Skeletal muscle cell (primary cell): ENCODE data around the gene C9orf50.
"Not testable (repeated sequence)": the region's sequence is repeated elsewhere in the genome, so short reads cannot be mapped to it uniquely, and the experiment has no call there.

Source experiments
- DNase-seq: peaks from one replicate; pipeline ENCODE4 v3.0.0-alpha.2; 2010; ENCODE audit warnings: low read depth
- H3K4me3 ChIP-seq: 2 replicates; pipeline ENCODE4 v1.5.1; 2011; ENCODE audit warnings: low read depth, mild to moderate bottlenecking, control low read depth, low read length, moderate library complexity

The C9orf50 gene, protein sequence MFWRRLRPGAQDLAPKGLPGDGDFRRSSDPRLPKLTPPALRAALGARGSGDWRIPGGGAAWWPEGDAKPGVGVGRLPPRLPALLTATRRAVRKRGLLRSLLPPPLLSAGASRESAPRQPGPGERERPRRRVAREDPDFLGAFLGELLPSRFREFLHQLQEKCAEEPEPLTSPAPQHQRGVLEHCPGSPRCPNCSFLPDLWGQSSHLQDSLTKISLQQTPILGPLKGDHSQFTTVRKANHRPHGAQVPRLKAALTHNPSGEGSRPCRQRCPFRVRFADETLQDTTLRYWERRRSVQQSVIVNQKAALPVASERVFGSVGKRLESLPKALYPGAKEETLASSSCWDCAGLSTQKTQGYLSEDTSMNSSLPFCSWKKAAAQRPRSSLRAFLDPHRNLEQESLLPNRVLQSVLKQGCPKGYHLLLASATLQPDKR

DNA sequence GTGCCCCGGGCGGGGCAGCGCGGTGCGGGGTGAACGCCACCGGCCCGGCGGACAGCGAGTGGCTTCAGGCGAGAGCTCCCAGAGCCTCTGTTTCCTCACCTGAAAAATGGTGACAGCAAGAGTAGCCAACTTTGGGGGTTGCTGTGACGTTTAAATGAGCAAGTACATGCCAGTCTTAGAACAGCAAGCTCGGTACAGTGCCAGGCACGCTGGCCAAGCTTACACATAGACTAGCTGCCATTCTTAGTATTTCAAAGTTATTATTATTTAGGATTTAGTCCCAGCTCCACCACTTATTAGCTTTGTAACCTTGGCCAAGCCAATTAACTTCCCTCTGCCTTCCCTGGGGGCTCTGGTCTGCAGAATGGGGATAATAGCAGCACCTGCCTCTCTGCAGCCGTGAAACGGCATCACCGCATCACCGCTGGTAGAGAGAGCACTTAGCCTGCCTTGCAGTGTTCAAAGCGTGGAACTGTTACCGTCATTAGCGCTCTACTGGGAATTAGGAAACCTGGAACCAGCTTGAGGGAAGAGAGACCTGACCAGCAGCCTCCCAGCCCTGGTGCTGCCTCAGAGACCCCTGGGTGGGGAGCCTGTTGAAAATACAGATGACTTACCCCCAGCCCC, at the start of gene C9orf50:
C9orf50 (minus strand) TSS at position 433 of the 627 bp plus-strand sequence. CDS start 527 bp downstream, outside the sequence.
- DNase-seq = no peak
- H3K4me3 ChIP-seq = peak within 1 kb of the TSS; percentile 49

DNA sequence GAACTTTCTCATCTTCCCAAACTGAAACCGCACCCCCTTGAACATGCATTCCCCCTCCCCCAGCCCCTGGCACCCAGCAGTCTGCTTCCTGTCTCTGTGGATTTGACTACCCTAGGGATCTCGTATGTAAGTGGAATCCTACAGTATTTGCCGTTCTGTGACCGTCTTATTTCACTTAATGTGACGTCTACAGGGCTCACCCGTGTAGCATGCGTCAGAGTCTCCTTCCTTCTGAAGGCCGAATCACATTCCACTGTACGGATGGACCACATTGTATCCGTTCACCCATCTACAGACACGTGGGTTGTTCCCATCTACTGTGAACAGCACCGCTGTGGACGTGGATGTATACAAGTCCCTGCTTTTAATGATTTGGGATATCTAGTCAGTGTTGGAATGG, 49.0 kb upstream of the C9orf50 start:
- no peak for DNase-seq
- H3K4me3 ChIP-seq = no peak overlapping the region

DNA sequence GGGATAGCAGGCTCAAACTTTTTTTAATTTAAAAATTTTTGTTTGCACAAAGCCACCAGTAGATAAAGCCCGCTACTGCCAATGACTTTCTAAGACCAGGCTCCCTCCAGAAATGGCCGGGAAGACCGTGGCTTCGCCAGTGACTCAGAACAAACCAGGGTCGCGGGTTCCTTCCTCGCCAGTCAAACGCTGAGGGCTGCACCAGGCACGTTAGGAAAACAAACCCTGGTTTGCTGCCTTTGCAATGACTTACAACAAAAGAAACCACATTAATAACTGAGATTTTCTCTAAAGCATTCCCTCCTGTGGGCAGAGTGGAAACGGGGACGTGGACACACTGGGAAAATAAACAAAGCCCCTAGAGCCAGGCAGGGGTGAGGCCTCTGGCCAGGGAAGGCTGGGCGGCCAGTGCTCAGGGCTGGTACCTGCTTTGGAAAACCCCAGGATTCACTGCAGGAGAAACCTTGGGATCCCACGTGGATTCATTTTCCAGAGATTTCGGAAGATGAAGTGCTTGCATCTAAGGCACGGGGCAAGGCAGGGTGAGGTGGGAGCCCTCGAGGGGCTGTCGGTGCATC, 48.3 kb upstream of the C9orf50 start:
- peak; percentile 27 for DNase-seq
- no peak overlapping the region for H3K4me3 ChIP-seq

DNA sequence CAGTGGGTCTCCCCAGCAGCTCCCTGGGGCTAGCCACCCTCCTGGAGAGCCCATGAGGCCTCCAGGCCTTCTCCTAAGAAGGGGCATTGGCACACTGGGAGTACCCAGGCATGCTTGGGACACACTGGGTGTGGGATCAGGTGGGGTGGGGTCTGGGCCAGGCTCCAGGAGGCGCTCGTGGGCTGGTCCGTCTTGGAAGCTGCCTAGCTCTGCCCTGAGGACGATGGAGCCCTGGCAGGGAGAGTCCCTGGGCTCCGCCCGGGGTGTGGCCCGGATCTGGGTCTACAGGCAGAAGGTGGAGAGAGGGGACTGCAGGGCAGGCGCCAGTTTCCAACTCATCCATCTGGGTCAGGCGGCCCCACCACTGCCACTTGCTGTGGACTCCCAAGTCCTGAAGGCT, 46.9 kb upstream of the C9orf50 start:
- no peak overlapping the region for H3K4me3 ChIP-seq
- DNase-seq = no peak

DNA sequence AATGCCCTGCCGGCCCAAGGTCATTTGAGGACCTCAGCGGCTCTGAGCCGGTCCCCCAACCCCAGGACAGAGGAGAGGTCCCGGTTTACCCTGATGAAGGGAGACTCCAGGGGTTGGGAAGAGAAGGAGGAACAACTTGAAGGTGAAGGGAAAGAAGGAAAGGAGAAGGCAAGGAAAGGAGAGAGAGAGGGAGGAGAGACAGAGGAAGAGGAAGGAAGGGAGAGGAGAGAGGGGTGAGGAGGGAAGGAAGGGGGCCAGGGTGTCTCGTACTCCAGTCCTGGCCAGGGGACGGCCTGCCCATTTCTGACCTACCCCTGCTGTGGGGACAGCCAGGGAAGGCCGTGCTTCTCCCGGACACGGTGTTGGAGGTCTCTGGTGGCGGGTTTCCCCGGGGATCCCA, 46.5 kb upstream of the C9orf50 start:
- H3K4me3 ChIP-seq = no peak overlapping the region
- DNase-seq = no peak

DNA sequence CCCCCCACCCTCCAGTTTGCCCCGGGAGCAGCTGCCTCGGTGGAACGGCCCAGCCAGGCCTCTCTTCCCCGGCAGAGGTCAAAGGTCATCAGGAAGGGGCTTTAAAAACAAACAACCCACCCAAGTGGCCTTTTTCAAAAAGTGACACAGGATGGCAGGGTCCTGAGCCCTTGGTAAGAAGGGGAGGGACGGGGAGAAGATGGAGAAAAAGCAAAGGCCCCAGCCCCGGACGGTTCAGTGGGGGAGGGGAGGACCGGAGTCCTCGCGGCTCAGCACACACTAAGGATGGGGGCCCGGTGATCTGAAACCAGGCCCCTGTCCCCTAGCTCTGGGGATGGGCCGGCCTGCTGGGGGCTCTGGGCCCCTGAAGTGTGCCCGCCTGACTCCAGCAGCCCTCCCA, 45.7 kb upstream of the C9orf50 start:
- H3K4me3 ChIP-seq = peak overlapping the region; percentile 24
- DNase-seq = no peak

DNA sequence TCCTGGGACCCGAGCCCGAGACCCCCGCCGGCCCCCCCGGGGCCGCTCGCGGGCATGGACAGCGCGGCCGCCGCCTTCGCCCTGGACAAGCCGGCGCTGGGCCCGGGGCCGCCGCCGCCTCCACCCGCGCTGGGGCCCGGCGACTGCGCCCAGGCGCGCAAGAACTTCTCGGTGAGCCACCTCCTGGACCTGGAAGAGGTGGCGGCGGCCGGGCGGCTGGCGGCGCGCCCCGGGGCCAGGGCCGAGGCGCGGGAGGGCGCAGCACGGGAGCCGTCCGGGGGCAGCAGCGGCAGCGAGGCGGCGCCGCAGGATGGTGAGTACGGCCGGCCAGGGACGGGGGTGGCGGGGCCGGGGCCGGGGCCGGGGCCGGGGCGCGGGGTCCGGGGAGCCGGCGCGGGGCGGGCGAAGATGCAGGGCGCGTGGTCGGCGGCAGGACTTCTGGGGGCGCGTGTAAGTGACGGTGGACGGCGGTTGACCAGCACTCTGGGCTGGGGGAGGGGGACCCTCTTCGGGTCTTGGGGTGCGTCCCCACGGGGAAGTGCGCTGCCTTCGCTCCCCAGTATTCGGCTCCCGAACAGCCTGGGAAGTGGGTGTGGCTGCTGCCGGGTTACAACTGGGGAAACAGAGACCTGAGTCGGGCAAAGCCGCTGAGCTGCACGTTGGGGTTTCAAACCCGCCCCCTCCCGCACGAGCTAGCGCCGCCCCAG, 45.1 kb upstream of the C9orf50 start:
- DNase-seq = no peak
- H3K4me3 ChIP-seq = peak overlapping the region; percentile 24

DNA sequence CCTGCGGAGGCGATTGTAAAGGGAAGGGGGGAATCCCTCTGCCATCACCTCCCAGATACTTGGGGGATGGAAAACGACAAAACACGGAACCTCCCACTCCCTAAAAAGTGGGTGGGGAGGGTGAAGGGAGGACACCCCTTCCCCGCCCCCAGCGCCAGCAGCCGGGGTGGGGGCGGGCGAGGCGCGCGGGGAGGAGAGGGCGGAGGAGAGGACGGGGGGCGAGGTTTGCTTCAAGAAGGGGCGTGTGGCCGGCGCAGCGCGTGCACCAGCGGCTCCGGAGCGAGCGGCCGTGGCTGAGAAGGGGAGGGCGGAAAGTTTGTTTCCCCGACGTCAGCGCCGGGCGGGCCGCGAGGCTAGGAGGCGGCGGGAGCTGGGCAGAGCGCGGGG, 44.5 kb upstream of the C9orf50 start, which contains the start of gene PRRX2:
PRRX2 (plus strand) TSS at position 259 of the 387 bp plus-strand sequence. CDS start 221 bp downstream, outside the sequence.
- no peak for DNase-seq
- H3K4me3 ChIP-seq = peak within 1 kb of the TSS; percentile 30

DNA sequence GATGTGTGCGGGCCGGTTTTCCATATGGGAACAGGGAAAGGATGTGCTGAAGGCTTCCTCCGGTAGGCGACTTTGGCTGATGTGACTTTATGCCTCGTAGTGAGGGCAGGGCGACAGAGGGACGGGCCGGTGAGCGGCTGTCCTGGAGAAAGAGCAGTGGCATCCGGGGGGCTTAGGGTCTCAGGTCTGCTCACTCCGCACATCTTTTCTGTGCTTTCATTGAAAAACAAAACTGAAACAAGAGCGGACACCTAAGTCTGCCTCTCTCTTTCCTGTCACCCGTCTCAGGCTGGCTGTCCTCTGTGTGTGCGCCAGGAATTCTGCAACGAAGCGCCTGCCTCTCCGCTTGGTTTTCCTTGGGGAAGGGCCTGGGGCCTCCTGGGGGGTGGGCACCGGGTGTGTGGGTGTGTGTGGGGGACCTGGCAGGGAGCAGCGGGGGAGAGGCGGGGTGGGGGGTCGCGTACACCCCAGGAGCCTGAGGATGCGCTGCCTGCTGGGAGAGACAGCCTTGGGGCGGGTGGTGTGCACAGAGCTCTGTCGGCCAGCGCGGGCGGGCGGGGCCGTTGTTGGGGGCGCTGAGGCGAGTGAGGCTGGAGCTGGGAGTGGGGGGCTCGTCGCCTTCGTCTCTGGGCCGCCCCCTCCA, 44.0 kb upstream of the C9orf50 start:
- peak overlapping the region; percentile 30 for H3K4me3 ChIP-seq
- no peak for DNase-seq

DNA sequence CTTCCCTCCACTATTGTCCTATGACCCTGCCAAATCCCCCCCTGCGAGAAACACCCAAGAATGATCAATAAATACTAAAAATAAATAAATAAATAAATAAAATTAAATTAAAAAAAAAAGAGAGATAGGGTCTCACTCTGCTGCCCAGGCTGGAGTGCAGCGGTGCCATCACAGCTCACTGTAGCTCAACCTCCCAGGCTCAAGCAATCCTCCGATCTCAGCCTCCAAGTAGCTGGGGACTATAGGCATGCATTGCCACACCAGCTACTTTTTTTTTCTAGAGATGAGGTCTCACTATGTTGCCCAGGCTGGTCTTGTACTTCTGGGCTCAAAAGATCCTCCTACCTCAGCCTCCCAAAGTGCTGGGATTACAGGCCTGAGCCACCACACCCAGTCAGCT, 41.3 kb upstream of the C9orf50 start:
- H3K4me3 ChIP-seq, DNase-seq: not testable (repeated sequence)

DNA sequence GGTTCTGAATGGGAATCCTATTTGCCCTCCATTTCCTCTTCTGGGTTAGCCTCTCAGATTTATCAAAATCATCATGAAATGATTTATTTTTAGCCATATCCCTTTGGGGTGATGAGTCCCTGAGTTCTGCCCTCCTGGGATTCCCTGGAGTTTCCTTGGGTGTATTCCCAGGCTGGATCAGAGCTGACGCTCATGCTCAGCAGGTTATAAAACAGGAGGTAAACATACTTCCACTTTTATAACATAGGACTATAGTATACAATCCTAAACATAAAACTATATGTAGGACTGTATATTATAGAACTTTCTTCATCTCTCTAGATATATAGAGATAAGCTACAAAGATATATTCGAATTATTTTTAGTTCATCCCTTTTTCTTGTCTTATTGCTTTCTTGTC, 40.1 kb upstream of the C9orf50 start:
- no peak for DNase-seq
- H3K4me3 ChIP-seq = no peak overlapping the region

DNA sequence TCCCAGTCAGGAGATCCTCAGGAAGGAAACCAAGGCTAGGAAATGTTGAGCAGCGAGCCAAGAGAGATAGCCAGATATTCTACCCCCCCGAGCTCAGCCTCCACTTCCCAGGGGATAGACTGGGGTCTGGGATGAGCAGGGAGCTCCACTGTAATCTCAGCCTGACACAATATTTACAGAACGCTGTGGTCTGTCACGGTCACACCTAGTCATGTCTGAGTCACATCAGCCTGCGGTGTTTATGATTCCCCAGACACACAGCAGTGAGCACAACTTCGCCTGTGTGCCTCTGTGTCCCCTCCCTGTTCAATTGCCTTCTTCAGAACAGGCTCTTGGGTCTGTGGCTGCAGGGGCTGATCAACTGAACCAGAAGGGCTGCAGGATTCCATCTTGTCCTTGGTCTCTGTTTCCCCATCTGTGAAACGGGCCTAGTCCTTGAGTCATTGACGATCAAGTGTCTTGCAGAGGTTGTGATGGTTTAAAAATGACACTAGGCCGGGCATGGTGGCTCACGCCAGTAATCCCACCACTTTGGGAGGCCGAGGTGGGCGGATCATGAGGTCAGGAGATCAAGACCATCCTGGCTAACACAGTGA, 36.0 kb upstream of the C9orf50 start:
- peak; percentile 42 for DNase-seq
- H3K4me3 ChIP-seq = no peak overlapping the region

DNA sequence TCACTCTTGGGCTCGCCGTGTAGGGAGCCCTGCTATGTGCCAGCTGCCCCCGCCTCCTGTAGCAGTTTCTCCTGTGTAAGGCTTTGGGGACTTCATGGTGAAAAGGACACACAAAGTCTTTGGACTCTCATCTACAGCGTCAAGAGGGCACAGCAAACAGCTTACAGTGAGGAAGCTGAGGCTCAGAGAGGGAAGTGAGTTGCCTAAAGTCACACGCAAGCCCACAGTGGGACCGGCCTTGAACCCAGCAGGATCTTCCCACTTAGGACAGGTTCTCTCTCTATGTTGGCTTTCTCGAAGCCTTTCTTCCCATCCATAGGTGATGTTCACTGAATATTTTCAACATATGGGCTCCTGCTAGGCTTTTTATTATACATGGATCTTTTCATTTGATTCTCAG, 34.8 kb upstream of the C9orf50 start:
- no peak overlapping the region for H3K4me3 ChIP-seq
- DNase-seq = no peak

DNA sequence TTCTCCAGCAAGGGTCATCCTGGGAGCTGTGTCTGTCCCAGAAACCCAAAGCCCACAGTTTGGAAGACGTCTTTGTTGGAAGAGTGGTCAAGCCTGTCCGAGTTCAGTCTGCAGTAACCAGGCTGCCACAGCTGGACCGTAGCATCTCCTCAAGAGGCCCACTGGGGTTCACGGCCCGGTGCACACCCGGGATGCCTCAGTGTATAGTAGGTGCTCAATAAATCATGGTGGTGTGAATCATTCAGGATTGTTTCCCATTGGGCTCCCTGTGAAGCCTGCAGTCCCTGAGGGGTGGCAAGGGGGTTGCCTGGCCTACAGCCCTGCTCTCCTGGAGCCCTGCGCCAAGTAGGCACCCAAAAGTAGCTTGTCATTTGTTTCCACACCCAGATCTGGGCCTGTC, 34.3 kb upstream of the C9orf50 start:
- no peak overlapping the region for H3K4me3 ChIP-seq
- DNase-seq = no peak

DNA sequence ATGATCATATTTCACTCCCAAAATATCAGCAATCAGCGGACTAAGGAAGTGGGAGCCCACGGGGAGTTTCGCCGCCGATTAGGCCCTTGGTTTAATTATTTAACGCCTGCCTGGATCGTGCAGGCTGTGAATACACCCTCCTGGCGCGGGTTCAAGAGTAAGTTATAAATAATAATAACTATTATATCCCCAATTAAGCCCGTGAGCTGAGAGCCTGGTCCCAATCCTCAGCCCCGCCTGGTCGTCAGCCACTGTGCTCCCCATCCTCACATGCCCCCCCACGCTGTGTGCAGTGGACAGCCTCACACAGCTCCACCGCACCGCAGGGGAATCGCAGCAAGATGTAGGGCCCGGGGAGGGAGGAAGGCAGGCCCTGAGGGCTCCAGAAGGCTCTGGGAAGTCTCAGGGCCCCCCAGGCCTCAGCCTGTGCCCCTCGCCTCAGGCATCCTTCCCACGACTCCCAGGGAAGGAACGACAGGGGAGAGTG, 33.7 kb upstream of the C9orf50 start:
- no peak for DNase-seq
- H3K4me3 ChIP-seq = no peak overlapping the region

DNA sequence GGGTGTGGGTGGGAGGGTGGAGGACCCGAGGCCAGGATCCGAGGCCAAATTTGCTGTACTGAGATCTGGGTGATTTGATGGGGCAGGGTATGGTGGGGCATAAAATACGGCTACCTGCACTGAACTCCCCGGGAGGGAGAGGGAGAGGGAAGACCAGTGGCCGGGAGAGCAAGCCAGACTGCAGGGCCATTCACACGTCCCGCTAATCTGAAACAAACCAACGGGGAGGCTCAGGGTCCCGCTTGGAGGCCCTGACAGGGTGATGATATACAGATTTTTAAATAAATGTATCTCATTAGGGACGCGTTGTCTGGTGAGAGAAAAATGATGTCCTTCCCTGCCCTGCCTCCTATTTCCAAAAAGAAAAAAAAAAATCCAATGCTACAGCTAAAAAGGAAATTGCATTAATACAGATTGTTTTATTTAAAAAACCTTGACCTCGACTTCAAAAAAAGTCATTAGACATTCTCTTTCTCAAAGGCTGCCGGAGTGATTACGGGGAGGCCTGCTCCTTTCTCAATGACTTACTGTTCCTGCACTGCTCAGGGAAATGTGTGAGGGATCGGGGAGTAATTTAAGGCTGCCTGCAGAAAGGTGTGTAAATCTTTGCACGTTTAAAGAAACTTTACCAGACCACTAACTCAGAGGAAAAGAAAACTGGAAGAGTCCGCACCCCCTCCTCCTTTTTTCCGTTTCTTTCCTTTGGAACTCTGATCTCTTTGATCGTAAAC, 33.1 kb upstream of the C9orf50 start:
- no peak for DNase-seq
- H3K4me3 ChIP-seq = no peak overlapping the region

DNA sequence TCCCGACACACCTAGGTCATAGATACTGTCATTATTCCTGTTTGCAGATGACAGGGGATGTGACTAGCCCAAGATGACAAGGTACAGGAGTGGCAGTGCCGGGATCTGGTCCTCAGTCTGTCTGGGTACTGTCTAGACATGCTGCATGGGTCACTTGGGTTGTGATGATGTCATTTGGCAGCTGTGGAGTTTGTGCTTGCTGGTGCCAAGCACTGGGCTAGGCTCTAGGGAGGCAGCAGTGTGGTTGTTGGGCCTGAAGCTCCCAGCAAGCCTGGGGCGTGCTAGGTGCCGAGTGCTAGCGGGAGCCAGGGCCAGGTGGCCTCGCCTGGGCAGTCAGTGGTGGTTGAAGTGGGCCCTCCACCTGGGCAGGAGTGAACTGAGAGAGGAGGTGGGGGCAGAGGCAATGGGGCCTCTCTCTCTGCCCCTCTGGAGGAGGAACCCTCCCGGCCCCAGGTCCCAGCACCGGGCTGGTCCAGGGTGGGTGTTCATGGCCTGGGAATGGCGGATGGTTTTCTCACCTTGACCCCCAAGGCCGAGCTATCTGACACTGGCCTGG, 29.9 kb upstream of the C9orf50 start:
- DNase-seq = no peak
- H3K4me3 ChIP-seq = no peak overlapping the region
